ENCODE data around the gene DIP2C.

- TF ChIP-seq POLR2A (IDR thresholded peaks at IDR 0.05) (no peak), CTCF (IDR thresholded peaks at IDR 0.05) (no peak)
Measured at GRCh38 chr10:551373-552252, 137.9 kb downstream of the DIP2C start.
